Keratinocyte (primary cell): ENCODE data around the gene LSM14A. TPM values are rescaled to one million over a fixed set of nuclear protein-coding genes. Genes with fewer than 3 reads are reported as not detected.

Source experiments
- DNase-seq: peaks from one replicate; pipeline ENCODE4 v3.0.0-alpha.2; 2011; ENCODE audit warnings: low read depth, missing footprints, low spot score
- FAIRE-seq: peaks from 2 replicates; lab custom pipeline; 2011; peaks lifted over from hg19 to GRCh38; lab: Jason Lieb, UNC
- H2AFZ ChIP-seq: 2 replicates; pipeline ENCODE4 v1.6.0; 2012; ENCODE audit warnings: low read length, control low read depth, inconsistent platforms; ENCODE audit not compliant: control insufficient read depth
- H3K27ac ChIP-seq: 2 replicates; pipeline ENCODE4 v1.5.1; 2011; ENCODE audit warnings: low read length; ENCODE audit not compliant: control insufficient read depth, insufficient read depth
- H3K27me3 ChIP-seq: 3 replicates; pipeline ENCODE4 v1.6.0; 2011; ENCODE audit warnings: low read length; ENCODE audit not compliant: control insufficient read depth, insufficient read depth; ENCODE audit errors: extremely low read depth
- H3K36me3 ChIP-seq, 2 experiments: 2 replicates in 1 of 2; 3 replicates in 1 of 2; pipeline ENCODE4 v1.5.1; 2011; ENCODE audit warnings: low read length in 2 of 2, mild to moderate bottlenecking in 1 of 2; ENCODE audit not compliant: control insufficient read depth in 2 of 2, insufficient read depth in 2 of 2; ENCODE audit errors: extremely low read depth in 1 of 2
- H3K4me1 ChIP-seq: 3 replicates; pipeline ENCODE4 v1.5.1; 2011; ENCODE audit warnings: low read length; ENCODE audit not compliant: control insufficient read depth, insufficient read depth; ENCODE audit errors: extremely low read depth
- H3K4me2 ChIP-seq: 3 replicates; pipeline ENCODE4 v1.6.0; 2011; ENCODE audit warnings: low read depth, low read length; ENCODE audit not compliant: control insufficient read depth, insufficient read depth; ENCODE audit errors: extremely low read depth
- H3K4me3 ChIP-seq, 3 experiments: fragments of 200-600 bp in 1 of 3; sonication (generic) in 1 of 3; 2 replicates in 2 of 3; 3 replicates in 1 of 3; pipeline ENCODE4 v1.5.1; 2011 to 2016; ENCODE audit warnings: low read length in 3 of 3, mild to moderate bottlenecking in 3 of 3, control low read depth in 2 of 3, inconsistent platforms in 1 of 3, low read depth in 1 of 3, mixed read lengths in 1 of 3, mixed run types in 1 of 3, moderate library complexity in 1 of 3; ENCODE audit not compliant: control insufficient read depth in 2 of 3, insufficient read depth in 2 of 3; ENCODE audit errors: extremely low read depth in 1 of 3
- H3K79me2 ChIP-seq: 2 replicates; pipeline ENCODE4 v1.6.0; 2012; ENCODE audit warnings: low read length; ENCODE audit not compliant: control insufficient read depth, insufficient read depth
- H3K9ac ChIP-seq: 3 replicates; pipeline ENCODE4 v1.6.0; 2011; ENCODE audit warnings: low read length; ENCODE audit not compliant: control insufficient read depth, insufficient read depth; ENCODE audit errors: extremely low read depth
- H3K9me1 ChIP-seq: 3 replicates; pipeline ENCODE4 v1.6.0; 2011; ENCODE audit warnings: low read length; ENCODE audit not compliant: control insufficient read depth, insufficient read depth; ENCODE audit errors: extremely low read depth
- H3K9me3 ChIP-seq: 2 replicates; pipeline ENCODE4 v1.5.1; 2012; ENCODE audit warnings: low read depth, low read length; ENCODE audit not compliant: control insufficient read depth
- H4K20me1 ChIP-seq: 3 replicates; pipeline ENCODE4 v1.6.0; 2011; ENCODE audit warnings: low read length; ENCODE audit not compliant: control insufficient read depth, insufficient read depth; ENCODE audit errors: extremely low read depth
- EZH2 ChIP-seq: IDR thresholded peaks from one replicate; pipeline ENCODE4 v1.6.1; 2012; ENCODE audit warnings: inconsistent platforms, mild to moderate bottlenecking, low read length, moderate library complexity
- dilution Hi-C: fragments of 300-500 bp; cut with MboI; formaldehyde crosslinking; loops from one replicate; pipeline ENCODE4 v1.7.0; 2020; ENCODE audit warnings: low sequenced_read_pairs; ENCODE audit not compliant: extremely low pct_ligation_motif_present
- polyA minus RNA-seq, 3 experiments: library from RNA; depleted of rRNA, polyadenylated mRNA; stranded (reverse); fragments of >200 nt; gene quantifications; 1 replicate in 1 of 3; 2 replicates in 1 of 3; 3 replicates in 1 of 3; pipeline ENCODE4 v1.2.3, GENCODE V29; 2011
- polyA plus RNA-seq, 5 experiments: library from polyadenylated mRNA; depleted of rRNA in 3 of 5; stranded (reverse) in 3 of 5; stranded (forward) in 1 of 5; unstranded in 1 of 5; fragments of >200 nt; gene quantifications; 1 replicate in 1 of 5; 2 replicates in 3 of 5; 3 replicates in 1 of 5; pipeline versions ENCODE4 v1.2.1 to v1.2.3, GENCODE V29; 2011 to 2012; ENCODE audit warnings: missing spikeins in 2 of 5, low read depth in 1 of 5, low replicate concordance in 1 of 5
- TF ChIP-seq, protein P1 (sequence below), 3 experiments: IDR thresholded peaks in 1 of 3; conservative IDR thresholded peaks in 1 of 3; optimal IDR thresholded peaks in 1 of 3; 2 replicates in 2 of 3; 3 replicates in 1 of 3; pipeline versions ENCODE3 to v1.5.1; 2011; ENCODE audit warnings: low read length in 3 of 3, mild to moderate bottlenecking in 3 of 3, moderate library complexity in 2 of 3, control low read depth in 1 of 3, inconsistent platforms in 1 of 3; ENCODE audit not compliant: insufficient read depth in 2 of 3; ENCODE audit errors: extremely low read depth in 1 of 3

Gene LSM14A
- polyA plus RNA-seq, result 77.8 to 103 TPM (median 78.4 TPM) in 3 replicates
- 101 TPM for polyA plus RNA-seq (2011; ENCODE audit: low read depth)
- polyA plus RNA-seq (2011; cell fraction: cytosol; rRNA removed), result 62.1 and 94.2 TPM in 2 replicates
- 50.3 and 52.6 TPM in 2 replicates for polyA plus RNA-seq (2011; cell fraction: nucleus; rRNA removed)
- 64.6 and 90.1 TPM in 2 replicates for polyA plus RNA-seq (2012; ENCODE audit: low replicate concordance)
- 77.1 to 125 TPM (median 119 TPM) in 3 replicates for polyA minus RNA-seq
- polyA minus RNA-seq (2011; cell fraction: cytosol; rRNA and poly(A)+ RNA removed), result 81.9 TPM
- 39.0 and 56.3 TPM in 2 replicates for polyA minus RNA-seq (2011; cell fraction: nucleus; rRNA and poly(A)+ RNA removed)

DNA sequence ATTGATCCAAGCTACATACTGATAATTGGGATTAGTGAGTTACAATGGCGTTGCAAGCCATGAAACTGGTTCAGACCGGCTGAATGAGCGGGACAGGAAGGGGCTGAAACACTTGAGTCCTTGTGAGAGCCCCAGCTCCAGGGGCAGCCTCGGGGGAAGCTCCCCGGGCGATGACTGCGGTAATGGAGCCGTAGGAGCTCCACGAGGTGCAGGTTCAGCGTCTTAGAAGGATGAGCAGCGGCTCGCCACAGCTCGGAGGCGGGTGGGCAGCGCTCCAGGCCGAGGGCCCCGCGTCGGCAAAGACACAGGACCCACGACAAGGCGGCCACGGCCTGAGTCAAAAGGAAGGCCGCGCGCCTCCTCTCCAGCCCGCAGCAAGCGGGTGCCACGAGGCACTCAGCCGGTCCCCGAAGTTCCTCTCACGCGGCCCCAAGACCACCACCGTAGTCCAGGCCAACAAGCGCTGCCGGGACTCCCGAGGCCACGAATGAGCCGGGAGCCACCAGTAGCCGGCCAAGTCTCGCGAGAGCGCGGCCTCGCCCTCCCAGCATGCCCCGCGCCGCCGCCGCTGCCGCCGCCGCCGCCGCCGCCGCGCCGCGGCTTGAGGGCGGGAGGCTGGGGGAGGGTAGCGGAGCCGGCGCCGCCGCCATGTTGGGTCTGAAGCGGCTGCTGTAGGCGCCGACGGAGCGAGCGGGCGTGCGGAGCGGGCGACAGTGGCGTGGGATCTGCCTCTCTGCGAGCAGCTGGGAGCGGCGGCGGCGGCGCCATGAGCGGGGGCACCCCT, at the start of gene LSM14A:
Gene LSM14A, plus strand, starts transcription at position 628 of the 784 bp plus-strand sequence. Its CDS starts 139 bp downstream, at position 767.
- DNase-seq (peak; percentile 73), FAIRE-seq (no peak)
- Histone ChIP-seq H3K4me1 (peaks cover 25% of the 10 kb centered on the region), H4K20me1 (peaks cover 7% of the 10 kb centered on the region), H3K9me1 (no peaks in the 10 kb centered on the region), H2AFZ (peak within 1 kb of the TSS; percentile 95), H3K9ac (peak within 1 kb of the TSS; percentile 98), H3K79me2 (peaks cover 47% of the 10 kb centered on the region), H3K4me2 (peak within 1 kb of the TSS; percentile 100), H3K9me3 (no peaks in the 10 kb centered on the region), H3K27me3 (no peaks in the 10 kb centered on the region), H3K4me3 (peak within 1 kb of the TSS; percentile 83 to 98 (median 86)), H3K27ac (peak within 1 kb of the TSS; percentile 94), H3K36me3 (no peaks in the 10 kb centered on the region)
- TF ChIP-seq, protein P1, sequence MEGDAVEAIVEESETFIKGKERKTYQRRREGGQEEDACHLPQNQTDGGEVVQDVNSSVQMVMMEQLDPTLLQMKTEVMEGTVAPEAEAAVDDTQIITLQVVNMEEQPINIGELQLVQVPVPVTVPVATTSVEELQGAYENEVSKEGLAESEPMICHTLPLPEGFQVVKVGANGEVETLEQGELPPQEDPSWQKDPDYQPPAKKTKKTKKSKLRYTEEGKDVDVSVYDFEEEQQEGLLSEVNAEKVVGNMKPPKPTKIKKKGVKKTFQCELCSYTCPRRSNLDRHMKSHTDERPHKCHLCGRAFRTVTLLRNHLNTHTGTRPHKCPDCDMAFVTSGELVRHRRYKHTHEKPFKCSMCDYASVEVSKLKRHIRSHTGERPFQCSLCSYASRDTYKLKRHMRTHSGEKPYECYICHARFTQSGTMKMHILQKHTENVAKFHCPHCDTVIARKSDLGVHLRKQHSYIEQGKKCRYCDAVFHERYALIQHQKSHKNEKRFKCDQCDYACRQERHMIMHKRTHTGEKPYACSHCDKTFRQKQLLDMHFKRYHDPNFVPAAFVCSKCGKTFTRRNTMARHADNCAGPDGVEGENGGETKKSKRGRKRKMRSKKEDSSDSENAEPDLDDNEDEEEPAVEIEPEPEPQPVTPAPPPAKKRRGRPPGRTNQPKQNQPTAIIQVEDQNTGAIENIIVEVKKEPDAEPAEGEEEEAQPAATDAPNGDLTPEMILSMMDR (optimal IDR thresholded peaks at IDR 0.05 in 1 of 3, IDR thresholded peaks at IDR 0.05 in 1 of 3, conservative IDR thresholded peaks at IDR 0.05 in 1 of 3; ENCODE audit: extremely low read depth in 1 of 3, insufficient read depth in 2 of 3, low read length in 3 of 3), result no peak
- no peak for TF ChIP-seq EZH2
- dilution Hi-C loops, result no loop called here

DNA sequence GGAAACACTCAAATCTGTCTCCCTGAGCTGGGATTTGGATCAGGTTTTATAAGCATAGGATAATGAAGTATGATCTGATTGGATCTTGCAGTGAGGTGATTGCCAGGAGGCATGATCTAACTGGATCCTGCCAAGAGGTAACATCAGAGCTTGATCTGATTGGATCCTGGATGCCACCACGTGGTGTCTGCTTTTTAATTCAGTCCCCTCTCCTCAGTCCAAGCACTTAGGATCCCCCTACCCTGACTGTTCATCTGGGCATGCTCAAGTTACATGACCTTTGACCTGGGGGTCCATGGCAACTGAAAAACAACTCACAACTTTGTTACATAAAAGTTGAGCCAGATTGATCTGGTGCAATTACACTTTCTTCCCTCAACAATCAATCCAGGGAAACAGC, 47.5 kb upstream of the LSM14A start:
- no peak overlapping the region for H3K4me3 ChIP-seq
- H2AFZ ChIP-seq, result no peak overlapping the region
- no peaks in the 10 kb centered on the region for H3K36me3 ChIP-seq
- H3K9me1 ChIP-seq, result no peaks in the 10 kb centered on the region
- no peak for TF ChIP-seq EZH2
- TF ChIP-seq, protein P1 (optimal IDR thresholded peaks at IDR 0.05 in 1 of 3, IDR thresholded peaks at IDR 0.05 in 1 of 3, conservative IDR thresholded peaks at IDR 0.05 in 1 of 3; ENCODE audit: extremely low read depth in 1 of 3, insufficient read depth in 2 of 3, low read length in 3 of 3), result no peak
- no peak overlapping the region for H3K9ac ChIP-seq
- dilution Hi-C loops, result no loop called here
- no peaks in the 10 kb centered on the region for H3K79me2 ChIP-seq
- no peaks in the 10 kb centered on the region for H3K4me1 ChIP-seq
- no peak for FAIRE-seq
- no peak for DNase-seq
- H4K20me1 ChIP-seq, result no peaks in the 10 kb centered on the region
- no peak overlapping the region for H3K4me2 ChIP-seq
- no peaks in the 10 kb centered on the region for H3K9me3 ChIP-seq
- no peaks in the 10 kb centered on the region for H3K27me3 ChIP-seq
- H3K27ac ChIP-seq, result no peak overlapping the region
